ENCODE data around the gene FMN1.

Gene FMN1

DNA sequence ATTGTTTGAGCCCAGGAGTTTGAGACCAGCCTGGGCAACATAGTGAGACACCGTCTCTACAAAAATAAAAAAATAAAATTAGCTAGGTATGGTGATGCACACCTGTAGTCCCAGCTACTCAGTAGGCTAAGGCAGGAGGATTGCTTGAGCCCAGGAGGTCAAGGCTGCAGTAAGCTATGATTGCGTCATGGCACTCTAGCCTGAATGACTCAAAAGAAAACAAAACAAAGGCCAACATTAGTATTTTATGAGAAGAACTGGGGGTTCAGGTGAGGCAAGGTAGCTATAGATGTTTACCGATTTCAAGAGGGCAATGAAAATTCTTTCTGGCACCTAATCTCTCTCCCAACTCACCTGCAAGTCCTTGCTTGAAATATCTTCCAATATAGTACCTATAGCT is 399.5 kb downstream of the FMN1 start:
- H3K27me3 ChIP-seq (ENCODE audit: control insufficient read depth, low read length) = peaks cover 2% of the 10 kb centered on the region; the same call in 1 of the 2 replicates
- no peaks in the 10 kb centered on the region for H3K4me1 ChIP-seq (ENCODE audit: control insufficient read depth, low read length)
- H3K4me2 ChIP-seq (ENCODE audit: low read length) = no peak overlapping the region
- no peaks in the 10 kb centered on the region for H3K79me2 ChIP-seq (ENCODE audit: control insufficient read depth, low read length)
- no peak for TF ChIP-seq CTCF (IDR thresholded peaks at IDR 0.05; ENCODE audit: low read depth, low read length, poor library complexity, severe bottlenecking)
- TF ChIP-seq EZH2phosphoT487 (IDR thresholded peaks at IDR 0.05; ENCODE audit: borderline replicate concordance, low read length) = no peak
- no peak overlapping the region for H3K4me3 ChIP-seq (ENCODE audit: low read length)
- no peaks in the 10 kb centered on the region for H4K20me1 ChIP-seq (ENCODE audit: control insufficient read depth, insufficient read depth, low read depth, low read length)
- H3K9me2 ChIP-seq (replicated peaks; ENCODE audit: control insufficient read depth, low read length) = no peaks in the 10 kb centered on the region
- H3F3A ChIP-seq (ENCODE audit: control insufficient read depth, insufficient read depth) = no peaks in the 10 kb centered on the region
- H3K36me3 ChIP-seq (ENCODE audit: control insufficient read depth, low read length) = no peaks in the 10 kb centered on the region
- no peak overlapping the region for H3K27ac ChIP-seq (ENCODE audit: low read depth, low read length)
- no peaks in the 10 kb centered on the region for H3K9me3 ChIP-seq (ENCODE audit: control insufficient read depth, insufficient read depth, low read length)

GRCh38 chr15:32792436-32792835 is 402.1 kb downstream of the FMN1 start:
- no peaks in the 10 kb centered on the region for H3K36me3 ChIP-seq (ENCODE audit: control insufficient read depth, low read length)
- H4K20me1 ChIP-seq (ENCODE audit: control insufficient read depth, insufficient read depth, low read depth, low read length) = no peaks in the 10 kb centered on the region
- H3K27ac ChIP-seq (ENCODE audit: low read depth, low read length) = no peak overlapping the region
- no peak overlapping the region for H3K4me3 ChIP-seq (ENCODE audit: low read length)
- no peaks in the 10 kb centered on the region for H3K9me3 ChIP-seq (ENCODE audit: control insufficient read depth, insufficient read depth, low read length)
- H3K9me2 ChIP-seq (replicated peaks; ENCODE audit: control insufficient read depth, low read length) = no peaks in the 10 kb centered on the region
- H3K4me2 ChIP-seq (ENCODE audit: low read length) = no peak overlapping the region
- TF ChIP-seq CTCF (IDR thresholded peaks at IDR 0.05; ENCODE audit: low read depth, low read length, poor library complexity, severe bottlenecking) = no peak
- no peak for TF ChIP-seq EZH2phosphoT487 (IDR thresholded peaks at IDR 0.05; ENCODE audit: borderline replicate concordance, low read length)
- H3F3A ChIP-seq (ENCODE audit: control insufficient read depth, insufficient read depth) = no peaks in the 10 kb centered on the region
- no peaks in the 10 kb centered on the region for H3K79me2 ChIP-seq (ENCODE audit: control insufficient read depth, low read length)
- no peaks in the 10 kb centered on the region for H3K4me1 ChIP-seq (ENCODE audit: control insufficient read depth, low read length)
- H3K27me3 ChIP-seq (ENCODE audit: control insufficient read depth, low read length) = peaks cover 2% of the 10 kb centered on the region; the same call in 1 of the 2 replicates

DNA sequence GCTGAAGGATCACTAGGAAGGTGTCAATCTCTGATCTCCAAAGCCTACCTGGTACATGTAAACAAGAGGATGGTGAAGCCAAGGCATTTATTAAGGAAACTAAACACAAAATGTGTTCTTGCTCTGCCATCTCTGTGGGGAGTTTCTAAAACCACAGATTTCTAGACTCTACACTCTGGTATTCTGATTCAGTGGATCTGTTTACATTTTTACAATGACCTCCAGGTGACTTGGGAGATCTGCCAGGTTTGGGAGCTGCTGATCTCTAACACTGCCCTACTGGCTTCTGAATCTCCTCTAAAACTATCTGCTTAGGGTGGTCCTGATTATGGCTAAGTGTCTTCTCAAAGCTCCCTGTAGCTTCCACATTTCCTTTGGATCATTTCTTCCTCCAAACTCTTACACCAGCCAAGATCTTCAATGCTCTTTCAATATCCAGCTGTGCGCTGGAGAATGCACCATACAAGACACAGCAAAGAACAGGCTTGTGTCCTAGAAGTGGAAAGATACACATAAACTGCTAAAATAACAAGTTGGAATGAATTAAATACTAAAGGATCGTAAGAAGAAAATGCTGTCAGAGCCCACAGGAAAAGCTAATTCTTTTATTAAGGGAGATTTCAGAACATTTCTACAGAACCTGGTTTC is 404.0 kb downstream of the FMN1 start:
- Histone ChIP-seq H3K27me3 (ENCODE audit: control insufficient read depth, low read length) (peaks cover 2% of the 10 kb centered on the region), H3K27ac (ENCODE audit: low read depth, low read length) (no peak overlapping the region), H3K79me2 (ENCODE audit: control insufficient read depth, low read length) (no peaks in the 10 kb centered on the region), H3K4me3 (ENCODE audit: low read length) (no peak overlapping the region), H4K20me1 (ENCODE audit: control insufficient read depth, insufficient read depth, low read depth, low read length) (no peaks in the 10 kb centered on the region), H3K36me3 (ENCODE audit: control insufficient read depth, low read length) (no peaks in the 10 kb centered on the region), H3K4me2 (ENCODE audit: low read length) (no peak overlapping the region), H3K4me1 (ENCODE audit: control insufficient read depth, low read length) (no peaks in the 10 kb centered on the region), H3K9me2 (replicated peaks; ENCODE audit: control insufficient read depth, low read length) (no peaks in the 10 kb centered on the region), H3K9me3 (ENCODE audit: control insufficient read depth, insufficient read depth, low read length) (no peaks in the 10 kb centered on the region), H3F3A (ENCODE audit: control insufficient read depth, insufficient read depth) (no peaks in the 10 kb centered on the region)
- no peak for TF ChIP-seq EZH2phosphoT487 (IDR thresholded peaks at IDR 0.05; ENCODE audit: borderline replicate concordance, low read length)
- no peak for TF ChIP-seq CTCF (IDR thresholded peaks at IDR 0.05; ENCODE audit: low read depth, low read length, poor library complexity, severe bottlenecking)

Data from DOHH2 (cell line).